WTC11 (cell line): ENCODE measurements around the gene ARHGAP30. TPM values are rescaled to one million over a fixed set of nuclear protein-coding genes. Genes with fewer than 3 reads are reported as not detected.

Source experiments
- ATAC-seq: fragments of 200-7000 bp; cut with Tn5 transposase; 2 replicates; pipeline ENCODE4 v1.10.0; 2021; ENCODE audit warnings: mild to moderate bottlenecking, moderate library complexity
- CTCF ChIA-PET: fragments of 300-600 bp; sonication (Branson Sonifier 250); formaldehyde crosslinking; loops from one replicate; lab custom pipeline; 2021; ENCODE audit warnings: antibody characterized with exemption; lab: Charles Lee
- POLR2A ChIA-PET: fragments of 350-600 bp; sonication (Branson Sonifier 250); formaldehyde crosslinking; loops from one replicate; lab custom pipeline; 2021; ENCODE audit warnings: antibody characterized with exemption; lab: Charles Lee
- DNase-seq: peaks from one replicate; pipeline ENCODE4 v3.0.0; 2021; ENCODE audit warnings: low spot score
- H3K27ac Mint-ChIP-seq: 2 replicates; pipeline ENCODE4 v1.8.0; 2021; ENCODE audit warnings: mixed read lengths
- H3K27me3 Mint-ChIP-seq: 2 replicates; pipeline ENCODE4 v1.8.0; 2021; ENCODE audit warnings: low read depth, mild to moderate bottlenecking, moderate library complexity, mixed read lengths
- H3K36me3 Mint-ChIP-seq: 2 replicates; pipeline ENCODE4 v1.8.0; 2021; ENCODE audit warnings: mixed read lengths
- H3K4me1 Mint-ChIP-seq: 2 replicates; pipeline ENCODE4 v1.8.0; 2022; ENCODE audit warnings: mixed read lengths
- H3K4me3 Mint-ChIP-seq: 2 replicates; pipeline ENCODE4 v1.8.0; 2021; ENCODE audit warnings: mild to moderate bottlenecking, moderate library complexity, mixed read lengths
- H3K9me3 Mint-ChIP-seq: 2 replicates; pipeline ENCODE4 v1.8.0; 2021; ENCODE audit warnings: mixed read lengths
- AFF4 ChIP-seq: sonication (generic); formaldehyde crosslinking; IDR thresholded peaks from 2 replicates; pipeline ENCODE4 v1.8.1; 2023; ENCODE audit warnings: mild to moderate bottlenecking, missing genetic modification reagents, borderline replicate concordance
- E2F5 ChIP-seq: sonication (generic); formaldehyde crosslinking; IDR thresholded peaks from 2 replicates; pipeline ENCODE4 v1.8.1; 2022; ENCODE audit warnings: mild to moderate bottlenecking, moderate library complexity, missing genetic modification reagents
- ERG ChIP-seq: fragments of 250-450 bp; sonication (Bioruptor Pico); IDR thresholded peaks from 2 replicates; pipeline ENCODE4 v1.8.0; 2021; ENCODE audit warnings: mild to moderate bottlenecking
- IRF1 ChIP-seq: sonication (generic); formaldehyde crosslinking; IDR thresholded peaks from 2 replicates; pipeline ENCODE4 v1.8.0; 2023; ENCODE audit warnings: missing genetic modification reagents
- IRF2 ChIP-seq: sonication (generic); formaldehyde crosslinking; IDR thresholded peaks from 2 replicates; pipeline ENCODE4 v1.8.0; 2022; ENCODE audit warnings: low read depth, missing genetic modification reagents, borderline replicate concordance
- MXD4 ChIP-seq: fragments of 250-450 bp; sonication (Bioruptor Pico); IDR thresholded peaks from 2 replicates; pipeline ENCODE4 v1.8.0; 2021; ENCODE audit warnings: mild to moderate bottlenecking, moderate library complexity, borderline replicate concordance
- NFE2L1 ChIP-seq: sonication (generic); formaldehyde crosslinking; IDR thresholded peaks from 2 replicates; pipeline ENCODE4 v1.8.1; 2023; ENCODE audit warnings: missing genetic modification reagents
- NFYB ChIP-seq: sonication (generic); formaldehyde crosslinking; conservative IDR thresholded peaks from 2 replicates; pipeline ENCODE4 v1.8.0; 2022; ENCODE audit warnings: low read depth, missing genetic modification reagents
- NR2C2 ChIP-seq: sonication (generic); formaldehyde crosslinking; IDR thresholded peaks from 2 replicates; pipeline ENCODE4 v1.8.0; 2022; ENCODE audit warnings: mild to moderate bottlenecking, missing genetic modification reagents
- SMAD3 ChIP-seq: sonication (generic); formaldehyde crosslinking; IDR thresholded peaks from 2 replicates; pipeline ENCODE4 v1.8.0; 2022; ENCODE audit warnings: missing genetic modification reagents, mild to moderate bottlenecking, borderline replicate concordance
- TCF7 ChIP-seq: sonication (generic); formaldehyde crosslinking; IDR thresholded peaks from 2 replicates; pipeline ENCODE4 v1.8.0; 2022; ENCODE audit warnings: mild to moderate bottlenecking, low read depth, missing genetic modification reagents, moderate library complexity
- ZMAT4 ChIP-seq: fragments of 250-450 bp; sonication (Bioruptor Pico); IDR thresholded peaks from 2 replicates; pipeline ENCODE4 v1.9.0; 2021; ENCODE audit warnings: mild to moderate bottlenecking
- ZNF121 ChIP-seq: sonication (generic); formaldehyde crosslinking; IDR thresholded peaks from 2 replicates; pipeline ENCODE4 v1.8.0; 2023; ENCODE audit warnings: missing genetic modification reagents
- ZNF138 ChIP-seq: sonication (generic); formaldehyde crosslinking; conservative IDR thresholded peaks from 2 replicates; pipeline ENCODE4 v1.8.1; 2022; ENCODE audit warnings: mild to moderate bottlenecking, moderate library complexity, missing genetic modification reagents
- ZNF281 ChIP-seq: sonication (generic); formaldehyde crosslinking; IDR thresholded peaks from 2 replicates; pipeline ENCODE4 v1.8.0; 2023; ENCODE audit warnings: mild to moderate bottlenecking, missing genetic modification reagents
- ZNF396 ChIP-seq: fragments of 250-450 bp; sonication (Bioruptor Pico); IDR thresholded peaks from 2 replicates; pipeline ENCODE4 v1.8.0; 2021; ENCODE audit warnings: mild to moderate bottlenecking, moderate library complexity, borderline replicate concordance
- total RNA-seq: library from RNA; stranded (reverse); gene quantifications from 3 replicates; pipeline ENCODE4 v1.2.3, GENCODE V29; 2021

ARHGAP30 gene
- total RNA-seq, 1 experiment from 2014 or later: 0.52 TPM

GRCh38 chr1:161081519-161081918 lies 11.8 kb upstream of the ARHGAP30 start (continued):
- TF ChIP-seq ZNF138 (CRISPR knock-in tag) (no peak), ZMAT4 (no peak), ZNF396 (CRISPR knock-in tag) (no peak)

- TF ChIP-seq IRF1 (CRISPR knock-in tag) (no peak), ZNF121 (no peak), NFYB (no peak), IRF2 (CRISPR knock-in tag) (no peak), SMAD3 (CRISPR knock-in tag) (no peak), NFE2L1 (no peak), TCF7 (CRISPR knock-in tag) (no peak), NR2C2 (no peak), AFF4 (CRISPR knock-in tag) (no peak), ERG (CRISPR knock-in tag) (no peak), ZNF281 (CRISPR knock-in tag) (no peak), MXD4 (CRISPR knock-in tag) (no peak), E2F5 (CRISPR knock-in tag) (no peak)
- CTCF ChIA-PET: interaction anchor here (0.9 to 2.8 kb wide), 7 partner anchors 8 to 37 kb away, joined by 3 to 24 read pairs (median 5); partner anchors contain the start of genes KLHDC9, NECTIN4, NIT1 and PFDN2
- POLR2A ChIA-PET: no interaction called here
Observed at GRCh38 chr1:161080441-161081405, 11.0 kb upstream of the ARHGAP30 start.

More at GRCh38 chr1:161080441-161081405, 11.0 kb upstream of the ARHGAP30 start:
- no peak overlapping the region for H3K4me3 Mint-ChIP-seq
- no peaks in the 10 kb centered on the region for H3K36me3 Mint-ChIP-seq
- H3K9me3 Mint-ChIP-seq: no peaks in the 10 kb centered on the region
- peaks cover 30% of the 10 kb centered on the region for H3K4me1 Mint-ChIP-seq
- H3K27ac Mint-ChIP-seq: no peak overlapping the region
- ATAC-seq (no peak), DNase-seq (no peak)
- no peaks in the 10 kb centered on the region; the same call in 1 of the 2 replicates for H3K27me3 Mint-ChIP-seq
